ENCODE results near the gene OR52A5. TPM values are rescaled to one million over a fixed set of nuclear protein-coding genes. Genes with fewer than 3 reads are reported as not detected.

Gene OR52A5
- total RNA-seq, 1 experiment from 2014 or later = not detected

DNA sequence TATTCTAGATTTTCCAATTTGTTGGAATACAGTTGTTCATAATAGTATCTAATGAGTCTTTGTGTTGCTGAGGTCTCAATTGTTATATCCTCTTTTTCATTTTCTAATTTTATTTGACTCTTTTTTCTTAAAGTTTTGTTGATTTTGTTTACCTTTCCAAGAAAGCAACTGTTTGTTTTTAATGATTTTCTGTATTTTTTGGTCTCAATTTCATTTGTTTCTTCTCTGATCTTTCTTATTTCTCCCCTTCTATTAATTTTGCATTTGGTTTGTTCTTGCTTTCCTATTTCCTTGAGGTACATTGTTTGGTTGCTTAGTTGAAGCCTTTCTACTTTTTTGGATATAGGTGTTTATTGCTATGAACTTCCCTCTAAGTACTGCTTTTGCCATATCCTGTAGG is 21.6 kb upstream of the OR52A5 start:
- TF ChIP-seq EZH2phosphoT487 (IDR thresholded peaks at IDR 0.05; ENCODE audit: borderline replicate concordance, low read length) (no peak), EZH2 (IDR thresholded peaks at IDR 0.05; ENCODE audit: low read length, unreplicated experiment) (no peak)
- TF ChIP-seq, protein P1, sequence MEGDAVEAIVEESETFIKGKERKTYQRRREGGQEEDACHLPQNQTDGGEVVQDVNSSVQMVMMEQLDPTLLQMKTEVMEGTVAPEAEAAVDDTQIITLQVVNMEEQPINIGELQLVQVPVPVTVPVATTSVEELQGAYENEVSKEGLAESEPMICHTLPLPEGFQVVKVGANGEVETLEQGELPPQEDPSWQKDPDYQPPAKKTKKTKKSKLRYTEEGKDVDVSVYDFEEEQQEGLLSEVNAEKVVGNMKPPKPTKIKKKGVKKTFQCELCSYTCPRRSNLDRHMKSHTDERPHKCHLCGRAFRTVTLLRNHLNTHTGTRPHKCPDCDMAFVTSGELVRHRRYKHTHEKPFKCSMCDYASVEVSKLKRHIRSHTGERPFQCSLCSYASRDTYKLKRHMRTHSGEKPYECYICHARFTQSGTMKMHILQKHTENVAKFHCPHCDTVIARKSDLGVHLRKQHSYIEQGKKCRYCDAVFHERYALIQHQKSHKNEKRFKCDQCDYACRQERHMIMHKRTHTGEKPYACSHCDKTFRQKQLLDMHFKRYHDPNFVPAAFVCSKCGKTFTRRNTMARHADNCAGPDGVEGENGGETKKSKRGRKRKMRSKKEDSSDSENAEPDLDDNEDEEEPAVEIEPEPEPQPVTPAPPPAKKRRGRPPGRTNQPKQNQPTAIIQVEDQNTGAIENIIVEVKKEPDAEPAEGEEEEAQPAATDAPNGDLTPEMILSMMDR (conservative IDR thresholded peaks at IDR 0.05; ENCODE audit: low read depth, low read length) = no peak
- ChIA-PET POLR2A (ENCODE audit: unreplicated experiment) (no interaction called here), CTCF (no interaction called here)
- no peak overlapping the region for H3K9ac ChIP-seq (ENCODE audit: low read length)
- no peaks in the 10 kb centered on the region for H3F3A ChIP-seq (ENCODE audit: low read length, unreplicated experiment)
- intact Hi-C loops (cut with micrococcal nuclease) = no loop called here
- H3K9me2 ChIP-seq (replicated peaks; ENCODE audit: low read length) = no peaks in the 10 kb centered on the region
- H3K4me2 ChIP-seq (ENCODE audit: low read length) = no peak overlapping the region
- no peak overlapping the region for H3K27ac ChIP-seq (ENCODE audit: low read length)
- H4K20me1 ChIP-seq (ENCODE audit: low read length) = no peaks in the 10 kb centered on the region
- no peak for ATAC-seq
- H3K36me3 ChIP-seq (ENCODE audit: low read depth, low read length) = no peaks in the 10 kb centered on the region
- no peaks in the 10 kb centered on the region for H3K27me3 ChIP-seq (ENCODE audit: low read length)
- DNase-seq = no peak
- H3K4me1 ChIP-seq (ENCODE audit: insufficient read depth, low read length) = no peaks in the 10 kb centered on the region
- no TSS peak for BruUV-seq (replicated peaks)
- H2AFZ ChIP-seq (ENCODE audit: low read length) = no peak overlapping the region
- no peaks in the 10 kb centered on the region for H3K9me3 ChIP-seq (ENCODE audit: low read length)
- H3K79me2 ChIP-seq (ENCODE audit: low read length) = no peaks in the 10 kb centered on the region
- no peak overlapping the region for H3K4me3 ChIP-seq (ENCODE audit: low read length)

- TF ChIP-seq EZH2 (IDR thresholded peaks at IDR 0.05; ENCODE audit: low read length, unreplicated experiment) (no peak), EZH2phosphoT487 (IDR thresholded peaks at IDR 0.05; ENCODE audit: borderline replicate concordance, low read length) (no peak)
- TF ChIP-seq, protein P1 (conservative IDR thresholded peaks at IDR 0.05; ENCODE audit: low read depth, low read length) = no peak
- H3K9me2 ChIP-seq (replicated peaks; ENCODE audit: low read length) = no peaks in the 10 kb centered on the region
- H4K20me1 ChIP-seq (ENCODE audit: low read length) = no peaks in the 10 kb centered on the region
- no peak within 1 kb of the TSS for H3K4me3 ChIP-seq (ENCODE audit: low read length)
- no peak within 1 kb of the TSS for H3K4me2 ChIP-seq (ENCODE audit: low read length)
- no peaks in the 10 kb centered on the region for H3K27me3 ChIP-seq (ENCODE audit: low read length)
- no peaks in the 10 kb centered on the region for H3K79me2 ChIP-seq (ENCODE audit: low read length)
- H3K9ac ChIP-seq (ENCODE audit: low read length) = no peak within 1 kb of the TSS
- no peak within 1 kb of the TSS for H2AFZ ChIP-seq (ENCODE audit: low read length)
- H3K27ac ChIP-seq (ENCODE audit: low read length) = no peak within 1 kb of the TSS
- intact Hi-C loops (cut with micrococcal nuclease) = no loop called here
- POLR2A ChIA-PET (ENCODE audit: unreplicated experiment) = no interaction called here
- no peaks in the 10 kb centered on the region for H3K4me1 ChIP-seq (ENCODE audit: insufficient read depth, low read length)
- no peak for ATAC-seq
- H3F3A ChIP-seq (ENCODE audit: low read length, unreplicated experiment) = no peaks in the 10 kb centered on the region
- BruUV-seq (replicated peaks) = no TSS peak
- no peaks in the 10 kb centered on the region for H3K9me3 ChIP-seq (ENCODE audit: low read length)
- no peaks in the 10 kb centered on the region for H3K36me3 ChIP-seq (ENCODE audit: low read depth, low read length)
- CTCF ChIA-PET = no interaction called here
- DNase-seq = no peak
Observed at GRCh38 chr11:5154657-5155056, 16.5 kb upstream of the OR52A5 start, which contains the start of gene OR52A1. TSS of gene OR52A1 (minus strand) at chr11:5154757. CDS start at chr11:5152369, 2,388 bp downstream.

- ChIA-PET POLR2A (ENCODE audit: unreplicated experiment) (no interaction called here), CTCF (no interaction called here)
- ATAC-seq = no peak
Observed at GRCh38 chr11:5153574-5154431, 15.6 kb upstream of the OR52A5 start.

More at GRCh38 chr11:5153574-5154431, 15.6 kb upstream of the OR52A5 start:
- H3K4me2 ChIP-seq (ENCODE audit: low read length) = no peak overlapping the region
- no peaks in the 10 kb centered on the region for H3K36me3 ChIP-seq (ENCODE audit: low read depth, low read length)
- H2AFZ ChIP-seq (ENCODE audit: low read length) = no peak overlapping the region
- no peaks in the 10 kb centered on the region for H3K9me3 ChIP-seq (ENCODE audit: low read length)
- DNase-seq = no peak
- H4K20me1 ChIP-seq (ENCODE audit: low read length) = no peaks in the 10 kb centered on the region
- H3K79me2 ChIP-seq (ENCODE audit: low read length) = no peaks in the 10 kb centered on the region
- H3K9ac ChIP-seq (ENCODE audit: low read length) = no peak overlapping the region
- no peaks in the 10 kb centered on the region for H3K27me3 ChIP-seq (ENCODE audit: low read length)
- no peaks in the 10 kb centered on the region for H3F3A ChIP-seq (ENCODE audit: low read length, unreplicated experiment)
- H3K4me3 ChIP-seq (ENCODE audit: low read length) = no peak overlapping the region
- H3K27ac ChIP-seq (ENCODE audit: low read length) = no peak overlapping the region
- no peaks in the 10 kb centered on the region for H3K9me2 ChIP-seq (replicated peaks; ENCODE audit: low read length)
- BruUV-seq (replicated peaks) = no TSS peak
- intact Hi-C loops (cut with micrococcal nuclease) = no loop called here
- no peaks in the 10 kb centered on the region for H3K4me1 ChIP-seq (ENCODE audit: insufficient read depth, low read length)
- no peak for TF ChIP-seq EZH2 (IDR thresholded peaks at IDR 0.05; ENCODE audit: low read length, unreplicated experiment)

Data from PC-3 (cell line).